Hypothalamus (tissue), 51 donors: ENCODE data around the gene PRDM13.
"Not testable (repeated sequence)": the region's sequence is repeated elsewhere in the genome, so short reads cannot be mapped to it uniquely, and the experiment has no call there.

Experiments
- DNase-seq, 51 donors: peaks; one replicate each; lab custom pipeline; 2025; lab: John Stamatoyannopoulos, UW

The PRDM13 gene

DNA sequence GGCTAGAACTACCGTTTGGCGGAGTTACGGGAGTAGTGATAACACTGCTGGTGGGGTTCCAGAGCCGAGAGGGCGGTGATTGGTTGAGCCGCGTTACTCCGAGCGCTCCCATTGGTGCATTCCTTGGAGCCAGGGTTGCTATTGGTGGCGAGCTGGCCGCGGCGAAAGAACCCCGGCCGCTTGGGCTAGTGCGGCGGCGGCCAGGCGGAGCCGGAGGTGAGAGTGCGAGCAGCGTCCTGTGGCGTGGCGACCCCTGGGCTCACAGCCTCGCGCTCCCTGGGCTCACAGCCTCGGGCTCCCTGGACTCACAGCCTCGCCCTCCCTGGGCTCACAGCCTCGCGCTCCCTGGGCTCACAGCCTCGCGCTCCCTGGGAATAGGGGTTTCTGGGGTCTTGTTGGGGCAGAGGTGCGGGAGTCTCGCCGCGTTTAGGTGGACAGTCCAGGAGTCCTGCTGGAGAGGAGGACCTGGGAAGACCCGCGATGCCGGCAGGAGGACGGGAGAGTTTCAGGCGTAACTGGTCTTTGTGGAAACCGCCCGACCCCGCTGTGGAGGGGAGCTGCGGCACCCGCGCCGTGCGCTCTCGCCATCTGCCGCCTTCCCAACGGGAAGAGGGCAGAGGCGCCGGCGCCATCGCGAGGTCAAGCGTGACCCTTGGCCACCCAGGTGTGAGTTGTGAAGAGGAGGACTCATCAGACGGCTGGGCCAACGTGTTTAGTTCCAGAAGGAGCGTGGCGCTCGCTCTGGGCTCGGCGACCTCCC is 12.2 kb downstream of the PRDM13 start:
- DNase-seq: no peak

DNA sequence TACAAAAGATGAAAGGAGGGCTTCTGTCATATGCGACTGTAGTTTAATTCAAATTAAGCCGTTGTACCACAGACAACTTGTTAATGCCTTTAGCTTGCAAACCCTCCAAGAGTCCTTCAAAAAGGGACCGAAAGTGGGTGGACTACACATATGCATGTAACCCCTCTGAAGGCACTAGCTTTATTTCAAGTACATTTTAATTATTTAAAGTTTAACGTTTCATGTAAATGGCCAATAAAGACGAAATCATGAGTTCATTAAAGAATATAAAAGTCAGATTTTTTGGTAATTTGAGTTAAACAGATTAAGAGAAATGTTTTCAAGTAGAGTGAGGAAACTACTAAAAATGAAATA is 12.8 kb downstream of the PRDM13 start:
- no peak for DNase-seq

DNA sequence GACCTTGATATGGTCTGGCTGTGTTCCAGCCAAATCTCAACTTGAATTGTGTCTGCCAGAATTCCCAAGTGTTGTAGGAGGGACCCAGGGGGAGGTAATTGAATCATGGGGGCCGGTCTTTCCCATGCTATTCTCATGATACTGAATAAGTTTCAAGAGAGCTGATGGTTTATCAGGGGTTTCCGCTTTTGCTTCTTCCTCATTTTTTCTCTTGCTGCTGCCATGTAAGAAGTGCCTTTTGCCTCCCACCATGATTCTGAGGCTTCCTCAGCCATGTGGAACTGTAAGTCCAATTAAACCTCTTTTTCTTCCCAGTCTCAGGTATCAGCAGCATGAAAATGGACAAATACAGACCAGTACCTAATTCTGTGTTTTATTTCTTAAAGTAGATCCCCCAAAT is 15.4 kb downstream of the PRDM13 start:
- DNase-seq: not testable (repeated sequence)

DNA sequence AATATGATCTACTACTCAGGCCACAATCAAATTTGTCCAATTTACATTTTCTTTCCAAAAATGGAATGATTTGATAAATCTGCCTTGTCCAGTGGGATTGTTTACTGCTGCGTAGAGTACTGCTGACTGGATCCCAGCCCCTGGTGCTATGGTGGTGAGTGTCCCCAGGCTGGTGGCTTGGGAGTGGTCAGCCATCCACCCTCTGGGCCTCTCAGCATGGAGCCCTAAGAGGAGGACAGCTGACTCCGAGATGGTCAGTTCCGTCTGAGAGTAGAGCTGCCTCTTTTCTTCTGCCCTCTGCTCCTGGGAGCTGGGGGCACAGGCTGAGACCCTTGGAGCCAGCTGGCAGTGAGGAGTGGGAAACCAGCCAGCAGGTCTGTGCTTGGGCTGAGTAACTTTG is 22.7 kb downstream of the PRDM13 start:
- DNase-seq: no peak

DNA sequence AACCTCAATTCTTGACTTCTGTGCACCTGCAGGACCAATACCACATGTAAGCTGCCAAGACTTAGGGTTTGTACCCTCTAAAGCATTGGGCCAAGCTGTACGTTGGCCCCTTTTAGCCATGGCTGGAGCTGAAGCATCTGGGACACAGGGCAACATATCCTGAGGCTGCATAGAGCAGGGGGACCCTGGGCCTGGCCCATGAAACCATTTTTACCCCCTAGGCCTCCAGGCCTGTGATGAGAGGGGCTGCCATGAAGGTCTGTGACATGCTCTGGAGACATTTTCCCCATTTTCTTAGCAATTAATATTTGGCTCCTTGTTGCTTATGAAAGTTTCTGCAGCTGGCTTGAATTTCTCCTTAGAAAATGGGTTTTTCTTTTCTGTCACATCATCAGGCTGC is 31.0 kb downstream of the PRDM13 start:
- DNase-seq: no peak

DNA sequence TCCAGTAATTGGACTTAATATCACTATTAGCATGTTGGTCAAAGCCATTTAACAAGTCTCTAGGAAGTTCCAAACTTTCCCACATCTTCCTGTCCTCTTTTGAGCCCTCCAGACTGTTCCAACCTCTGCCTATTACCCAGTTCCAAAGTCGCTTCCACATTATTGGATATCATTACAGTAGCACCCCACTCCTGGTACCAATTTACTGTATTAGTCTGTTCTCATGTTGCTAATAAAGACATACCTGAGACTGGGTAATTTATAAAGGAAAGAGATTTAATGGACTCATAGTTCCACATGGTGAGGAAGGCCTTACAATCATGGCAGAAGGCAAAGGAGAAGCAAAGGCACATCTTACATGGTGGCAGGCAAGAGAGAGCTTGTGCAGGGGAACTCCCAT is 31.7 kb downstream of the PRDM13 start:
- DNase-seq: not testable (repeated sequence)

DNA sequence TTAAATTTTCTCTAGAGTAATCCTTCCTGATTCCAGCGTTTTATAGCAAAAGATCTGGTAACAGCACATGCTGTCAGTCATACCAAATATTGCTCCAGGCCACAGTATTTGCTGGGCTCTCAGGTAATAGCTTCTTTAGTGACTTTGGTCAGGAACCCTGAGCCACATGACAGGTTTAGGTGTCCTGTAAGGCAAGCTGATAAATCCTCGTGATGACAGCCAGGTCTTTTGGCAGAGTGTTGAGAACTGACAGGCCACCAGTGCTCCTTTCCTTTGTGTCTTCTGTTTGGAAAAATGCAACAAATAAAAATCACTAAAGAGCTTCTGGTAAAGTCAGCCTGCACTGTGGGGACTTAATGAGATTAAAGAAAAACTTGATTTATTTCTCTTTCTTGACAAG is 34.6 kb downstream of the PRDM13 start:
- no peak for DNase-seq

DNA sequence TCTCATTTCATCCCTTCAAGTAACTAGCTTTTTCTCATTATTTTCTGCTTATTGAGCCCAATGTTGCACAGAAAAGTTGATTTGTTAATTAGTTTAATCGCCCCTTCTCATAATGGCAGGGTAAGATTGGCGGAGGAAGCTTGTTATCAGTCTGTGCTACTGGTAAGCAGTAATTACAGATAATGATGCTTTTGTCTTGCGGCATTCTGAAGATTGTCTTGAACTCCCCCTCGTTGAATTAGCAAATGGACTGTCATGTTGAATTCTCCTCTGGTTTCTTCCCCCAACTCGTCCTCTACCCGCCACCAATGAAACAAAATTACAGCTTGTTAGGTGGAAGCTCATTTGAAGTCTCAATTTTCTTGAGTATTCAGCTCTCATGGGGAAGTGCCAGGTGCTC is 39.4 kb downstream of the PRDM13 start:
- DNase-seq: no peak

DNA sequence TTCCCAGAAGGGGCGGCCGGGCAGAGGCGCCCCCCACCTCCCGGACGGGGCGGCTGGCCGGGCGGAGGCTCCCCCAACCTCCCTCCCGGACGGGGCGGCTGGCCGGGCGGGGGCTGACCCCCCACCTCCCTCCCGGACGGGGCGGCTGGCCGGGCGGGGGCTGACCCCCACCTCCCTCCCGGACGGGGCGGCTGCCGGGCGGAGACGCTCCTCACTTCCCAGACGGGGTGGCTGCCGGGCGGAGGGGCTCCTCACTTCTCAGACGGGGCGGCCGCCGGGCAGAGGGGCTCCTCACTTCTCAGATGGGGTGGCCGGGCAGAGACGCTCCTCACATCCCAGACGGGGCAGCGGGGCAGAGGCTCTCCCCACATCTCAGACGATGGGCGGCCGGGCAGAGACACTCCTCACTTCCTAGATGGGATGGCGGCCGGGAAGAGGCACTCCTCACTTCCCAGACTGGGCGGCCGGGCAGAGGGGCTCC is 43.5 kb downstream of the PRDM13 start:
- DNase-seq: not testable (repeated sequence)

DNA sequence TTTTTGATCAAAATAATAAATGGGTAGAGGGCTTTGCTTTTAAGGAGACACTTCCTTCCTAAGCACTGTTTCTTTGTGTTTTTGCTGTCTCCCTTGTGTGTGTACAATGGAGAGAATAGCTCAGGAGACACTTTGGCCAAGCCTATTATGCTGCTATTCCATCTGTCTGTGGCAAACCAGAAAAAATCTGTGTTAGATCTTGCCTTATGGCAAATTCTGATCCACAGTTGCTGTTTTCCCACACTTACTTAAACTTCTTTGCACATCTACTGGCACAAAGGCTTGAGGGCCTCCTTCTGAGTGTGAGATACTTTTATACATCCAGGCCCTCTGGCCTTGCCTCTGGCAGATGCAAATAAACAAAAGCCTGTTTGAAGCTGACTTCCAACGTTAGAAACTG is 53.6 kb downstream of the PRDM13 start:
- DNase-seq: no peak

DNA sequence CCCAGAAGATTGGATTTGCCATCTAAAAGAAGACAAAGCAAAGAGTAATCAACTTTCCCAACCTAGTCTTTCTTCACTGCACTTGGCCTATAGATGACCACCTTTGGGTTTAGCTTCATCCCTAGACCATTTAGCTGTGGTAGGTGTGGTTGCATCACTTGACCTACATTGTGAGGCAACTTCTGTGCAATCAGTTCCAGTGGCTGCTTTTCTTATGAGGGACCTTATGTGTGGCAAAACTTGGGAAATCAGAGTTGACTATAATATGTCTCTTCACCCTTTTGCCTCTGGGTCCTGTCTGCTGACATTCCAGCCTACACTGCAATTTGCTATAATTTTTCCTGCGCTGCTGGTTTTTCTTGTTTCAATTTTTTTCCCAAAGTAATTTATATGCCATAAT is 55.2 kb downstream of the PRDM13 start:
- DNase-seq: no peak

DNA sequence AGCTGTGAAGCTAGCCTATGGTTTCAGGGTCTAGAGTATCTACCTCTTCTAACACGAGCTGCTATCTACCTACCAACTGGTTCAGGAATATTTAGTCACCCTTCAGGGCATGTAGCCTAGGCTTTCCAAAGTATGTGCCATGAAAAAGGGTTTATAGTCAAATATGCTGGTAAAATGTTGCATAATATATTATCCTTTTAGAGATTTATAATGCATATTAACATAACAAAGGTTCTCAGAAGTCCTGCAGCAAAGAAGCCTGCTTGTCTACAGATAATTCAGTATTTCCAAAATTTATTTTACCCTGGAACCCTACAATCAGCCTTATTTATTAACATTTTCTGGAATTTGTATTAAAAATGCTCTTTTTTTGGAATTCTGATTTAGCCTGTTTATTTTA is 56.0 kb downstream of the PRDM13 start:
- no peak for DNase-seq
